GM10248 (cell line): ENCODE measurements around the gene AQP5.

Experiments used
- CTCF ChIA-PET: fragments of 300-600 bp; sonication (Branson Sonifier 250); formaldehyde crosslinking; extraction: SDS; loops from one replicate; lab custom pipeline; 2021; ENCODE audit warnings: antibody characterized with exemption; lab: Yijun Ruan, JAX
- POLR2A ChIA-PET: fragments of 350-650 bp; sonication (Branson Sonifier 250); formaldehyde crosslinking; extraction: SDS; loops from one replicate; lab custom pipeline; 2020; ENCODE audit warnings: antibody characterized with exemption; lab: Yijun Ruan, JAX
- DNase-seq: peaks from one replicate; pipeline ENCODE4 v3.0.0; 2012; ENCODE audit errors: extremely low spot score
- CTCF ChIP-seq: IDR thresholded peaks from 2 replicates; pipeline ENCODE4 v1.5.1; 2012; ENCODE audit warnings: mild to moderate bottlenecking, low read depth; ENCODE audit errors: extremely low read depth, missing control alignments, control extremely low read depth

The AQP5 gene

GRCh38 chr12:49970658-49971057, 9.0 kb downstream of the AQP5 start:
- no peak for TF ChIP-seq CTCF
- ChIA-PET POLR2A (no interaction called here), CTCF (interaction anchor here (1.5 to 11.6 kb wide), 5 partner anchors 11 to 99 kb away, joined by 3 to 161 read pairs (median 10); no protein-coding TSS in a partner anchor)
- DNase-seq: no peak

- no peak for TF ChIP-seq CTCF
- CTCF ChIA-PET: interaction anchor here (1.5 to 11.6 kb wide), 4 partner anchors 34 to 99 kb away, joined by 3 to 161 read pairs (median 68); no protein-coding TSS in a partner anchor
- DNase-seq: no peak
- POLR2A ChIA-PET: no interaction called here
These were observed 9.5 kb downstream of the AQP5 start for GRCh38 chr12:49971141-49971540.

DNA sequence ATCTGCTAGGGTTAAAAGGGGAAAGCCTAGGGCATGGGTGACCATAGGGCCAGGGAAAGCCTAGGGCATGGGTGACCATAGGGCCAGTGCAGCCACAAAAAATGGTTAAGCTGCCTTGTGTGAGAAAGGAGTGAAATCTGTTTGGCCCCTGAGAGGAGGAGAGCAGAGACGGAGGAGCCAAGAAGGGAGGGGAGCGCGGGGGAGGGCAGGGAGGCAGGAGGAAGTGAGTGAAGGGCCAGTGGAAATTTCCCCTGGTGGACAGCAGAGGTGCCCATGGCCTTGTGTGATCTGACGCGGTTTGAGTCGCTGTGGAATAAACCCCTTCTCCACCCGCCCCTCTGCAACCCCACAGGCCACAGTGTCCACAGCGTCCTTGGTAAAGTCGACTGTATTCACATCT, 10.5 kb downstream of the AQP5 start:
- no peak for DNase-seq
- TF ChIP-seq CTCF: no peak
- ChIA-PET CTCF (interaction anchor here (1.0 to 11.6 kb wide), 5 partner anchors 44 to 98 kb away, joined by 3 to 125 read pairs (median 4); no protein-coding TSS in a partner anchor), POLR2A (no interaction called here)

- no peak for TF ChIP-seq CTCF
- ChIA-PET POLR2A (no interaction called here), CTCF (interaction anchor here (1.0 to 11.6 kb wide), 5 partner anchors 44 to 97 kb away, joined by 3 to 125 read pairs (median 4); no protein-coding TSS in a partner anchor)
- no peak for DNase-seq
These were observed 11.1 kb downstream of the AQP5 start, which contains the start of gene AQP6 for GRCh38 chr12:49972641-49973360. AQP6 (plus strand) TSS chr12:49972947; CDS start chr12:49973174, 227 bp downstream.

- TF ChIP-seq CTCF: no peak
- POLR2A ChIA-PET: interaction anchor here (0.5 kb wide), 1 partner anchor 713 kb away, joined by 3 read pairs; no protein-coding TSS in a partner anchor
- DNase-seq: no peak
- CTCF ChIA-PET: interaction anchor here (2.5 to 11.6 kb wide), 3 partner anchors 65 to 97 kb away, joined by 9 to 125 read pairs (median 10); no protein-coding TSS in a partner anchor
These were observed 11.7 kb downstream of the AQP5 start for GRCh38 chr12:49973361-49973830.

GRCh38 chr12:49974231-49974675, 12.6 kb downstream of the AQP5 start:
- ChIA-PET CTCF (interaction anchor here (1.2 to 2.8 kb wide), 2 partner anchors 28 to 96 kb away, joined by 8 to 9 read pairs; no protein-coding TSS in a partner anchor), POLR2A (interaction anchor here (0.5 kb wide), 1 partner anchor 714 kb away, joined by 3 read pairs; no protein-coding TSS in a partner anchor)
- DNase-seq: no peak
- no peak for TF ChIP-seq CTCF
